KOPT-K1 (cell line): ENCODE data around the gene STN1.

Experiments
- H3K27ac ChIP-seq: fragments of 200-600 bp; sonication (generic); 2 replicates; pipeline ENCODE4 v1.5.1; 2016; ENCODE audit warnings: antibody characterized with exemption, mild to moderate bottlenecking, low read depth, low read length; ENCODE audit not compliant: poor library complexity, severe bottlenecking
- H3K36me3 ChIP-seq: fragments of 200-600 bp; sonication (generic); 2 replicates; pipeline ENCODE4 v1.5.1; 2017; ENCODE audit warnings: antibody characterized with exemption, mild to moderate bottlenecking, low read length, moderate library complexity; ENCODE audit not compliant: insufficient read depth
- H3K9me3 ChIP-seq: fragments of 200-600 bp; sonication (generic); 2 replicates; pipeline ENCODE4 v1.5.1; 2017; ENCODE audit warnings: antibody characterized with exemption, low read length, mild to moderate bottlenecking; ENCODE audit not compliant: insufficient read depth, poor library complexity, severe bottlenecking

The STN1 gene

DNA sequence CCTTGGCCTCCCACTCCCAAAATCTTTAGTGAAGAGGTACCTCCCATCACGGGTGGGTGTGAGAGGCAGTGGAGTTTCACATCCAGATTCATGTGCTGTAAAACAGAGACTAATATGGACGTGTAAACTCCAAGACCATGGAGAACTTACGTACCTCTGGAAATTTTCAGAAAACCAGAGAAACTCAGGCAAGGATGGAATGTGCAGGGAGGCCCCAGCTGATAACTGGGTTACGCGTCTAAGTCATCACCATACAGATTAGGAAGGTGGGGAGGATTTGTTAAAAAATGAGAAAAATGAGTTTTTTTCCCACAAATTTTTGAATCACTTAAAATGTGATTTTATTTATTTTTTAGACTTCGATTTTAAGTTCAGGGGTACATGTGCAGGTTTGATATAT lies 16.3 kb upstream of the STN1 start:
- Histone ChIP-seq H3K27ac (no peak overlapping the region), H3K36me3 (no peaks in the 10 kb centered on the region), H3K9me3 (no peaks in the 10 kb centered on the region)

DNA sequence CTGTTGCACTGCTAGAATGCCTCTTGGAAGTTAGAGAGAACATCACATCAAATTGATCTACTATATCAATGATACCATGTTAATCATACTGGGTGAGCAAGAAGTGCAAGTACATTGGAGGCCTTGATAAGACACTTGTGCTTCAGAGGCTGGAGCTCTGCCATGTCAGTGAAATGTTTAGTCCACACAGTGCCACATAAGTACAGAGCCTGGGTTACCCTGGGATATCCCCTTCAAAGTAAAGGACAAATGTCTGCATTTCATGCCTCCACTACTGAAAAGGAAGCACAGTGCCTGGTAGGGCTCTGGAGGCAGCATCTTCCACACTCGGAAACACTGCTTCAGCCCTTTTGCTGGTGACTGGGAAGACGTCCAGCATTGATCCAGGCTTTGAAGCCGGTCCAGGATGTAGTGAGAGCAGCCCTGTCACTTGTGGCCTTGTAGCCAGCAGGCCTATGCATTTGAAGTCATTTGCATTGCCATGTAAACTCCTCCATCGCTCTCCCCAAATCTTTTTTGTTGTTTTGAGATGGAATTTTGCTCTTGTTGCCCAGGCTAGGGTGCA lies 15.7 kb upstream of the STN1 start:
- Histone ChIP-seq H3K9me3 (no peaks in the 10 kb centered on the region), H3K36me3 (no peaks in the 10 kb centered on the region), H3K27ac (no peak overlapping the region)

DNA sequence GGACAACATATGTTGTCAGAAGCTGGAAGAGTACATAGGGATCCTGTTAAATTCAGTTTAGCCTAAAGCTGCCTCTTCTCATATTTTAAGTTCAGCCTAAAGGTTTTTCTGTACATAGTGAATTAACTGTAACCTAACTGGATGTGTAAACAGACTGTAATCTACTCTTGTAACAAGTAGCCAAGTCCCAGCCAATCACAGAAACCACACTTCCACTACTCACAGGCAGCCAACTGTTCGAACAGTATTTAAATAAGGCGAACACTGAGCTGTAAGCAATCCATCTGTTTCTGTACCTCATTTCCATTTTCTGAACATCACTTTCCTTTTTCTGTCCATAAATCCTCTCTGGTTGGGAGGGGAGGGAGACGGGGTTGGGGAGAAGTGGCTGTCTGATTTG lies 15.0 kb upstream of the STN1 start:
- Histone ChIP-seq H3K9me3 (no peaks in the 10 kb centered on the region), H3K27ac (no peak overlapping the region)

DNA sequence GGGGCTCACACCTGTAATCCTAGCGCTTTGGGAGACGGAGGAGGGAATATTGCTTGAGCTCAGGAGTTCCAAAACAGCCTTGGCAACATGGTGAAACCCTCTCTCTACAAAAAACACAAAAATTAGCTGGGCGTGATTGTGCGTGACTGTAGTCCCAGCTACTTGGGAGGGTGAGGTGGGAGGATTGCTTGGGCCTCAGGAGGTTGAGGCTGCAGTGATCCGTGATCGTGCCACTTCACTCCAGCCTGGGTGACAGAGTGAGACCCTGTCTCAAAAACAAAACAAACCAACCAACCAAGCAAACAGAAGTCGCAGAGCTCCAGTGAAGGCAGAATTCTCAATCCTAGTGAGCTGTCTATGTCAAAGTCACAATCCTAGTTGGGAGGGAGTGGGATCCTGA lies 14.3 kb upstream of the STN1 start:
- no peak overlapping the region for H3K27ac ChIP-seq
- H3K9me3 ChIP-seq: no peaks in the 10 kb centered on the region
- no peaks in the 10 kb centered on the region for H3K36me3 ChIP-seq

More for the DNA sequence above, 15.0 kb upstream of the STN1 start:
- H3K36me3 ChIP-seq: no peaks in the 10 kb centered on the region

DNA sequence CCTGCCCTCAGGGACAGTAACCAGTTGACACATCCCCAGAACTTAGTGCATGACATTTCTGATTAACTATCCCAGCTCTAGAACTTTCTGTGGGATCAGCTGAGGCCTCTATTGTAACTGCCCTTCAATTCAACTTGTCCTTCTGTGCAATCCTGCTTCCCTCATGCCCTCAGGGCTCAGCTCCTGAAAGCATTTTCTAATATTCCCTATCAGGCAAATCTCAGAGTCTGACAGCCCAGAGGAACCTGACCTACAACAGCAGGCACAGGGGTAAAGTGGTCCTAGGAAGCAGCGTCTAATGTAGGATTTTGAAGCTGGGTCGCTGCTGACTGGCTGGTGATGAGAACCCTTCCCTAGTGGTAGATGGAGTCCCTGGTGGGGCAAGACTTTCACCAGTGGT lies 13.6 kb upstream of the STN1 start:
- Histone ChIP-seq H3K36me3 (no peaks in the 10 kb centered on the region), H3K9me3 (no peaks in the 10 kb centered on the region), H3K27ac (no peak overlapping the region)

DNA sequence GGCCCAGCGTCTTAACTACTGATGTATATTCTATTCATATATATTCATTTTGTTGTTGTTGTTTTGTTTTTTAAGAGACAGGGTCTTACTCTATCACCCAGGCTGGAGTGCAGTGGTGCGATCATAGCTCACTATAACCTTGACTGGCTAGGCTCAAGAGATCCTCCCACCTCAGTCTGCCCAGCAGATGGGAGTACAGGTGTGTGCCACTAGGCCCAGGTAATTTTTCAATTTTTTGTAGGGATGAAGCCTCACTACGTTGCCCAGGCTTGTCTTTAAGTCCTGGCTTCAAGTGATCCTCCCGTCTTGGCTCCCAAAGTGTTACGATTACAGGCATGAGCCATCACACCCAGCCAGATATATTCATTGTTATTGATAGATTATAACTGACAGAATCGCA lies 12.9 kb upstream of the STN1 start:
- Histone ChIP-seq H3K9me3 (no peaks in the 10 kb centered on the region), H3K36me3 (no peaks in the 10 kb centered on the region), H3K27ac (no peak overlapping the region)

DNA sequence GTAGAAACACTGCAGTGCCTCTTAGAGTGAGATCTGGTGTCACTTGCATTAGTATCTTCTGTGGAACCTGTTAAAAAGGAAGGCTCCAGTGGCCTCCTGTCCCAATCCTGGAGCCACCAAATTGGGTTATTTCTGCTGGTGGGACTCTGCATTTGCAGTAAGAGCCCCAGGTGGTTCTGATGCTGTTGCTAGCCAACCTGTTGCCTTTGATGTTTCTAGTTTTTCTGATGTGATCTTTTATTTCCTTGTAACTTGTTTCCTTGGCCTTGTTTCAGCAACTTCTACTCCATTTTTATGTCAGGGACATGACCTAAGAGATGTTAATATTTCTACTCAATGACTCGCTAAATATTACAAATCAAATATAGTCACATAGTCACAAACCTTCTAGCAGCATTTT lies 12.5 kb upstream of the STN1 start:
- no peak overlapping the region for H3K27ac ChIP-seq
- no peaks in the 10 kb centered on the region for H3K36me3 ChIP-seq
- no peaks in the 10 kb centered on the region for H3K9me3 ChIP-seq

DNA sequence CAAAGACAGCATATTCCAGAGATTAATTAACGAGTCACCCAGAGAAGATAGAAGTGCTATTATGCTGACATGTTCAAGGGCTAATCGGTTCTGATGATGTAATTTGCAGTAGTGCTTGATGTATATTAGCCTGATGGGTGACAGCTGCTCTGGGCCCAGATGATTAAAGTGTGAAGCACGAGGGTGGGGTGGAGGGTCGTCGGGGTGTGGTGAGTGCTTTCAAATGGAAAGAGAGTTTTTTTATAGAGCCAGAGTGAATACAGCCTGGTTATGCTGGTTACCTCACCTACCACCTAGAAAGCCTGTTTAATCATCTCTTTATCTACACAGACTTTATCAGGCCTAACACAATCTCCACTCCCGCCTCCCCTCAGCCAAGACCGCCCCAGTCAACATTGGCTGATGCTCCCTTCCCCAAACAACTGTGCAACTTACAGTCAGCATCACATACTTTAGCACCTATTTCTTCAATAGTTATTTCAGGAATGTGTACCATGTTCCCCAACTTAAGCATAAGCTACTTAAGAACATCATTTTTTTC lies 11.5 kb upstream of the STN1 start:
- Histone ChIP-seq H3K27ac (no peak overlapping the region), H3K9me3 (no peaks in the 10 kb centered on the region), H3K36me3 (no peaks in the 10 kb centered on the region)

DNA sequence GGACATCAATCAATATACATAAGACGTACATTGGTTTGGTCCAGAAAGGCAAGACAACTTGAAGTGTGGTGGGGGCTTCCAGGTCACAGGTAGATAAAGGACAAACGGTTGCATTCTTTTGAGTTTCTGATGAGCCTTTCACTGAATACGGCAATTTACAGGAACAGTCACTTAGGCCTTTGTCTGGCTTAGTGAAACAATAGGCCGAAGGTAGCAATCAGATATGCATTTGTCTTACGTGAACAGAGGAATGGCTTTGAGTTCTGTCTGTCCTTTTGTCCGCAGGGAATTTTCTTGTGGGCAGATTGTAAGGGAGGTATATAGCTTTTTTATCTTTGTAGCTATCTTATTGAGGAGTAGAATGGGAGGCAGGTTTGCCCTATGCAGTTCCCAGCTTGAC lies 10.8 kb upstream of the STN1 start:
- Histone ChIP-seq H3K27ac (no peak overlapping the region), H3K36me3 (no peaks in the 10 kb centered on the region), H3K9me3 (no peaks in the 10 kb centered on the region)

DNA sequence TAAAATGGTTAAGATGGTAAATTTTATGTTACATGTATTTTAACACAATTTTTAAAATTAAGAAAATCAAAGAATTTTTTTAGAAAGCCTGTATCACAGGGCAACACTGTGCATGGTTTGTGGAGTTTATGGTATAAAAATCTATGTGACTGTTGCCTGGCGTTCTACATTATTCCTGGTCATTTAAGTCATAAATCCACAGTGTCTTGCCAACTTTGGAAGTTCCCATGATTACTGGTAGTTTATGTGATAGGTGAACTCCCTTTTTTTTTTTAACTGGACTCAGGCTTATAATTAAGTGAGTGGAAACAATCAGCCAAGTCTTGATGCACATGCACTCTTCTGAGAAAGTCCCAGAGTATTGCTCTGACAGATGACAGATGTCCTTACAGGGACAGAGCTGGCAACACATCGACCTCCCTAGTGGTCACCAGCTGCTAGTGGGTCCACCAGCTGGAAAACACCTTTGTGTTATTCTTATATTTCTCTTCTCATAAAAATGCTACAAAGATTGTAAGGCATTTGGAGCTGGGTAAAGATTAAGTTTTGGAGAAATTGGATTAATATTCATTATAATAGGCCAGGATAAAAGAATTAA lies 8.8 kb upstream of the STN1 start:
- Histone ChIP-seq H3K27ac (no peak overlapping the region), H3K36me3 (no peaks in the 10 kb centered on the region), H3K9me3 (no peaks in the 10 kb centered on the region)

DNA sequence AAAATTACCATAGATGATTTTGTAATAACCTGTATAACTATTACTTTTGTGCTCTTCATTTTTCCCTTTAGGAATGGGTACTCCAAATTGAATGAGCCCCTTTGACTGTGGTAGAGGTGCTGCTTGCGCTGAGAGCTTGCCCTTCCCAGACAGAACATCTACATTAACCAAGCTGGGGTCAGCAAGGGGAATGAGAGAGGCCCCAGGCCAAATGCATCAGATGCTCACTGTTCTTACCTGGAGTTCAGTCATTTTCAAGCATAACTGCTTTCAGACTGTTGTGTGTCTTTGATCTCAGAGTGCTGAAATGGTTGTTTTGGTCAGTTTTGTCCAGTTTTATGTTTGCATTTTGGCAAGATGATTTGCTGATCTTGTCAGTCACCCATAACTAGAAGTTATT lies 7.6 kb upstream of the STN1 start:
- H3K27ac ChIP-seq: no peak overlapping the region
- no peaks in the 10 kb centered on the region for H3K9me3 ChIP-seq
- no peaks in the 10 kb centered on the region for H3K36me3 ChIP-seq

DNA sequence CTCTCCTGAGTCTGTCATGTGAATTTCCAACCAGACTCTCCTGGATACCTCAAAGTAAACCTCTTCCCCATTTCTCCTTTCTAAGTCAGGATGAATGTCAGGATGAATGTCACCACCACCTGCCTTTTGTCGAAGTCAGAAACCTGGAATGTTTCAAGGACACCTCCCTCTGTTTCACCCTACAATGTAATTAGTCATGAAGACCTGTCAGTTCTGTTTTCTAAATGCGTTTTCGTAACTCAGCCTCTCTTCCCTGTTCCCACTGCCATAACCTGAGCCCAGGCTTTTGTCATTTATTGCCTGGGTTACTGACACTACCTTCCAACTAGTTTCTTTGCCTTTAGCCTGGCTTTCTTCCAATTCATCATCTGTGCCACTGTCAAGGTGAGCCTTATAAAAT lies 5.5 kb upstream of the STN1 start:
- H3K36me3 ChIP-seq: no peaks in the 10 kb centered on the region
- H3K9me3 ChIP-seq: no peaks in the 10 kb centered on the region
- H3K27ac ChIP-seq: no peak overlapping the region

DNA sequence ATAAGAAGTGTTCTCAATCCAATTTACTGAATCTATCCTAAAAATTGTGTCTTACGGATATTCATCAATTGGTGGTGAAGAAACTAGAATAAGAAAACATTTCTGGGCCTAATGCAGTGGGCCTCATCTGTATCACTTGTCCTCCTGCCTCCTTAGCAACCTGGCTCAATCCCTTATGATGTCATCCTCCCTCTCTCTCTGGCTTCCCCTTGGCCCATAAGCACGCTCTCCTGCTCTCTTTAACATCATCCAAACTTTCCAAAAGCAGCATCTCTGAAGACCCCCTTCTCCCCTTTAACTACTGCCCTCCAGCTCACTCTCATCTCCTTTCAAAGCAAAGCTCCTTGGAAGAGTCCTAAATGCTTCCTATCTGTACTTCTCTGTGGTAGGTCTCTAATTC lies 4.7 kb upstream of the STN1 start:
- H3K9me3 ChIP-seq: no peaks in the 10 kb centered on the region
- no peak overlapping the region for H3K27ac ChIP-seq
- H3K36me3 ChIP-seq: no peaks in the 10 kb centered on the region

DNA sequence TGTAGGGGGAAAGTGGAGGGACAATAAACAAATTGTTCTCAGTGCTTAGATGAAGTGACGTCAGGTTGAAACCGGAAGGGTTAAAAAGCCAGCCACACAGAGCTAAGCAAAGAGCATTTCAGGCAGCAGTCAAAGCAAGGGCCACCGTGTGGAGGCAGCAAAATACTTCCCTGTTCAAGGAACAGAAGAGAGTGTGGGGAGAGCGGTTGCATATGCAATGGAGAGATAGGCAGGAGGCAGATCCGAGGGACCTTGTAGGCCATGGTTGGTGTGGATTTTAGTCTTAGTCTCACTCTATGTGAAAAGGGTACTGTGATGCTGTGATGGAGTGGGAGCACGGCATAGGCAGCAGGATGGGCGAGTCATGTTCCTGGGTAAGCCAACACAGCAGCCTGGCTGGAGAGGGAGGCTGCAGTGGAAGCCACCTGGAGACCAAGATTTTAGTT lies 3.8 kb upstream of the STN1 start:
- Histone ChIP-seq H3K36me3 (no peaks in the 10 kb centered on the region), H3K27ac (no peak overlapping the region), H3K9me3 (no peaks in the 10 kb centered on the region)

DNA sequence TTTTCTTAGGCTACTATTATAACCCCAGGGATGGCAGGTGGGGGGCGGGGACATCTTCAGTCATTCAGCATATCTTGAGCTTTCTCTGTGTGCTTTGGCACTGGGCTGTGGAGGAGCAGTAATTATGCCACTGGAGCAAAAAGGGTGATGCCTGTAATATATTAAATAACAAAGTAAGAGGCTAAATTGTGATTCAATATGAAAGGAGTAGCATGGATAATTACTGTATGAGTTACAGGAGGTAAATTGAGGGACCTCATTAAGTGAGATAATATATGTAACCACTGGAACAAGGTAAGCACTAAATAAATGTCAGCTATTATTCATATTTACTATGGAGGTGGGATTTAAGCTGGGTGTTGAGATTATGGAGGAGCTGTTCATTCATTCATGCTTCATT lies 3.3 kb upstream of the STN1 start:
- Histone ChIP-seq H3K27ac (no peak overlapping the region), H3K9me3 (no peaks in the 10 kb centered on the region), H3K36me3 (peaks cover under 1% of the 10 kb centered on the region; the same call in 1 of the 2 replicates)

DNA sequence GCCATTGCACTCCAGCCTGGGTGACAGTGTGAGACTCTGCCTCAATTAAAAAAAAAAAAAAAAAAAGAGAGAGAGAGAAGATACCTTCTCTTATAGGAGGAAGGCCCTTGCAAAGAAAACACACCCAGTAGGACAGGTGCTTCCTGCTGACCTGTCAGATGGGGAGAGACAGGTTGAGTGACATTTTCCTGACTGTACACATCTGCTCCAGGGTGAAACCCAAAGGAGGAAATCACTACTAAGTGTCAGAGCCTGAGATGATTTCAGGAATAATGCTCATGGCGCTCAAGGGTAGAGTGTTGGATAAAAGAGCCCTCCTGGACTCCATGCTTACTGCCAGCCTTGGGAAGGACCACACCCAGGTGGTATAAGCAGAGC lies 1.7 kb upstream of the STN1 start:
- Histone ChIP-seq H3K27ac (no peak overlapping the region), H3K9me3 (peaks cover 13% of the 10 kb centered on the region), H3K36me3 (peaks cover 17% of the 10 kb centered on the region)
